HG03342 (cell line): ENCODE data around the gene CFAP46.

ENCODE experiments used
- ATAC-seq: cut with Tn5 transposase; IDR thresholded peaks from one replicate; pipeline ENCODE4 v1.9.1; 2021; ENCODE audit warnings: mild to moderate bottlenecking, moderate library complexity; ENCODE audit not compliant: unreplicated experiment

The CFAP46 gene

GRCh38 chr10:132918617-132919373, 23.6 kb downstream of the CFAP46 start:
- no peak for ATAC-seq

GRCh38 chr10:132918264-132918616, 24.1 kb downstream of the CFAP46 start:
- ATAC-seq = no peak

DNA sequence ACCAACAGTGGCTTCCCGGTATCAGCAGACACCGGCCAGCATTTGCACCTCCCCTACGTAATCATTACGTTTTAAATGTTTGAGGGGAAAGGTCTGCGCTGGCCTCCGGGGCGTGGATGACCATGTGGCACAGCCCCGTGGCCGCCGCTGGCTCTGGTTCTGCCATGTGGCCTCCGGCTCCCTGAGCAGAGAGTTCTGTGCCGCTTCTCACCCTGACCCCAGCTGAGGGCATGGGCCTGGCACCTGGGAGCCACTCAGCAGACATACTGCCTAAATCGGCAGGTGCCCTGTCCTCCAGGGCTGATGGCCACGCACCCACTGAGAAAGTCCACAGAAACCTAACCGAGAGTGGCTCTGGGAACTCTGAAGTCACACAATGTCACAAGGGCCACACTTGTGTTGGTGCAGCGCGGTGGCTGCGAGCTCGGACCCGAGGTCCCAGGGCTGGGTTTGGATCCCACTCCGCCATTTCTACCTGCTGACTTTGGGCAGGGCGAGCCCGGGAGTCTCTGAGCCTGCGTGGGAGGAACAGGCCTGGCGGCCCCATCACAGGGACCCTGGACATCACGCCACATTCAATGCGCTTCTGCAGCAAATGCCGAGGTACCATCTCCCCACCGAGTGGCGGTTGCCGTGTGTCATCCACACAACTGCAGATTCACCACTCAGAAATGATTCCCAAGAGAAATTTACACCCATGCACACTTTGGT, 25.3 kb downstream of the CFAP46 start:
- no peak for ATAC-seq

DNA sequence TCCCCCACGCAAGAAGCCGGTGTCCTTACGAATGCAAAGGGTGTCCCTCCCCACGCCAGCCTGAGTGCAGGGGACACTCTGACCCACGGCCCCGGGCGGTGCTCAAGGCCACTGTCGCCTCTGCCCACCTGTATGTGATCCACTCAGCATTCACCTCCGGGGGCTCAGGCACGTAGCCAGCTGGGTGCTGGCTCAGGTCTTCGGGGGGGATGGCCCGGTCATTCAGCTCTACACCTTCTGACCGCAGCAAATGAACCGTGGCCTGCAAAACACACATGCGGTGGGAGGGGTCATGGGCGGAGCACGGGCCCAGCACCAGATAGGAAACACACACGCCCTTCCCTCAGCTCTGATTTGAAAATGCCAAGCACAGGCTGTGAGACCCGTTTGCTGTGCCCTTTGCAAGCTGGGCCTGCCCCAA, 25.9 kb downstream of the CFAP46 start:
- no peak for ATAC-seq

GRCh38 chr10:132915411-132915810, 27.0 kb downstream of the CFAP46 start:
- ATAC-seq = no peak

- ATAC-seq = no peak
These were observed 27.6 kb downstream of the CFAP46 start for GRCh38 chr10:132914732-132915131.

DNA sequence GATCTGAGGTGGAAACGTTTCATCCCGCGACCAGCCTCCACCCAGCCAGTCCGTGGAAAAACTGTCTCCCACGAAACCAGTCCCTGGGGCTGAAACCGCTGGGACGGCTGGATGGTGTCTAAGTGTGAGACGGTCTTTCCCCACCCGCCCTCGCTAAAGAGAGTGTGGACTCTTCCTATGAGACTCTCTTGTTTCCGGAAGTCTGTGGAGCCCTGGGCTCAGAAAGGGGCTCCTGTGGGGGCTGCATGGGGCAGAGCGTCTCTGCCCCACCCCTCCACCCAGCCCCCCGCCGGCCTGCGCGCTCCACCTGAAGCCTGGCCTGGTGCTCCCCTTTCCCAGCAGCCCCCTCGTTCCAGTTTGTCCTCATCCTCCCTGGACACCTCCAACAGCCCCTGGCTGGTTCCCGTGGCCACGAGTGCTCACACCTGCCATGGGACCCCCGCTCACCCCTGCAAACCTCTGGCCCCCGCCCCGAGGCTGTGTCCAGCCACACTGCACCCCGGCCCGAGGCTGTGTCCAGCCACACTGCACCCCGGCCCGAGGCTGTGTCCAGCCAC, 28.7 kb downstream of the CFAP46 start:
- no peak for ATAC-seq

DNA sequence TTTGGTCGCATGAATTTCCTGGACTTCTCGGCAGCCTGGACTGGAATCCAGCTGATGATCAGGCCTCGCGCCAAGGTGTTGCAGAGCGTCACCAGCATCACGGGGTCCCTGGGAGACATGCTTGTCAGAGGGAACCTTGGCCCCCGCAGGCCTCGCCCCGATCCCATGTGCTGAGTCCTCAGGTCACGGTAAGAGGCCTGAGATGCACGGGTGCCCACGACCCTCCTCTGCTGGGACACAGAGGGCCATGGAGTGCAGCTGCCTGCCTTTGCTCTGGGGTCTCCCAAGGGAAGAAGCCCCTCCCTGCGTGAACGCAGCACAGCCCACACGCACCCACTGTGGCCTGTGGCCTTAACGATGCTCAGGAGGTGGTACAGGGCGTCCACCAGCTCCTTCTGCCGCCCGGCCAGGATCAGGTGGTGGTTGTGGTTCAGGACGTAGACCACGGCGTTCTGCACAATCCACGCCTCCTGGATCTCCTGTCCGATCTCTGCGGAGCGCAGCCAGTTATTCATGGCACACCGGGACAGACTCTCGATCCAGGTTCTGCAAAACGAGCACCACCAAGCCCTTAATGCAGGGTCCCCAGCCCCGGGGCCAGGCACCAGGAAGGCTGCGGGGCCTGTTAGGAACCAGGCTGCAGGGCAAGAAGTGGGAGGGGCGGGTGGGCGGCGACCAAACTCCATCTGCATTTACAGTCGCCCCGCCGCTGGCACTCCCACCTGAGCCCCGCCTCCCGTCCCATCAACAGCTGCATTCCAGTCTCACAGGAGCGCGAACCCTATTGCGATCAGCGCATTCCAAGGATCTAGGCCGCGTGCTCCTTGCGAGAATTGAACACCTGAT, 29.4 kb downstream of the CFAP46 start:
- ATAC-seq = no peak

GRCh38 chr10:132912225-132912712, 30.1 kb downstream of the CFAP46 start:
- ATAC-seq = no peak

GRCh38 chr10:132911786-132912097, 30.6 kb downstream of the CFAP46 start:
- ATAC-seq = no peak

- ATAC-seq = no peak
These were observed 31.2 kb downstream of the CFAP46 start for GRCh38 chr10:132910901-132911785.

DNA sequence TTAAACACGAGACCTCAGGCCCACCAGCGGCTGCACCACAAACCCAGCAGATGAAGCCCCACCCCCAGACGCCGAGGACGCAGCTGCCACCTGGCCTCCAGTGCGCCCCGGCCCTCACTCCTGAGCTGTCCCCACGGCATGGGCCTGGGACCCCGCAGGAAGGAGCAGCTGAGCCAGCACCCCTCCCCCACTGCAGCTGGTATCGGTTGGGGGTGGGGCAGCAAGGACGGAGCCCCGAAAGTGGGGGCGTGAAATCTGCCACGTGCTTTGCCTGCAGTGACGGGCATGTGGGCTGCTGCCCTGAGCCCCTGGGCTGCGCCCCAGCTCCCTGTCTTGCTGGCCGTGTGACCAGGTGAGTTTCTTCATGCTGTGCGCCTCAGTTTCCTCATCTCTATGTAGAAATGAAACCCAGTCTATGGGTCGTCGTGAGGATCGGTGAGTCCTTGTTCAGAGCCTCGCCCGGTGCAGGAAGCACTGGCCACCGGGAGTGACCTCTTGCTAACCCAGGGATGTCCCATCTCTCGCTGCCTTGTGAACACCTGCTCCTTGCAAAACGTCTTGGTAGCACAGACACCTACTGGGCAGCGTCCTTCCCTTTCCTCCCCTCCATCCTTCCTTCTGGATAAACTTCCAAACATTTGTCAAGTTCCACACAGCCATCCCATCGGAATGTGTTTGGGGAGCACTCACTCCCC, 32.0 kb downstream of the CFAP46 start:
- ATAC-seq = no peak

DNA sequence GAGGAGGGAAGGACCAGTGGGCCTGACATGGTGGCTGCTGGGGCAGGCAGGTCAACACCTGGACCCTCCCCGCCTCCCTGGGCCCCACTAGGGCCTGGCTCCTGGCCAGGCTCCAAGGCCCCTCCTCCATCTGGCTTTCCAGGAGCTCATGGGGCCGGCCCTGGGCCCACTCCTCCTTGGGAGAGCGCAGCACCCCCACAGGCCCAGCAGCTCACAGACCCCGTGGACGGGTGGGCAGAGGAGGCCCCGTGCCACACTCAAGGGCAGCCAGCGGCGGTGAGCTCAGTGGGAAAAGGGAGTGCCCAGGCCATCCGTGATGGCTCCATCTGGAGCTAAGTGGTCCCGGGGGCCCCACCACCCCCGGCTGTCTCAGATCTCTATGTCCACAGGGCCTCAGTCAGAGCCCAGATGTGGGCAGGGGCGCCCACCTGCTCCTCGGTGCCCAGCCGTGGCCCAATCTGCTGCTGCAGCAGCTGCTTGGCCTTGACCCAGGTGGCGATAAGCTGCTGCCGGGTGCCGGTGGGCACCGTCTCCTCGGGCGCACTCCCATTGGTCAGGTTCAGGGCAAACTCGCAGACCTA, 32.8 kb downstream of the CFAP46 start:
- no peak for ATAC-seq

GRCh38 chr10:132908621-132909295, 33.6 kb downstream of the CFAP46 start:
- no peak for ATAC-seq

DNA sequence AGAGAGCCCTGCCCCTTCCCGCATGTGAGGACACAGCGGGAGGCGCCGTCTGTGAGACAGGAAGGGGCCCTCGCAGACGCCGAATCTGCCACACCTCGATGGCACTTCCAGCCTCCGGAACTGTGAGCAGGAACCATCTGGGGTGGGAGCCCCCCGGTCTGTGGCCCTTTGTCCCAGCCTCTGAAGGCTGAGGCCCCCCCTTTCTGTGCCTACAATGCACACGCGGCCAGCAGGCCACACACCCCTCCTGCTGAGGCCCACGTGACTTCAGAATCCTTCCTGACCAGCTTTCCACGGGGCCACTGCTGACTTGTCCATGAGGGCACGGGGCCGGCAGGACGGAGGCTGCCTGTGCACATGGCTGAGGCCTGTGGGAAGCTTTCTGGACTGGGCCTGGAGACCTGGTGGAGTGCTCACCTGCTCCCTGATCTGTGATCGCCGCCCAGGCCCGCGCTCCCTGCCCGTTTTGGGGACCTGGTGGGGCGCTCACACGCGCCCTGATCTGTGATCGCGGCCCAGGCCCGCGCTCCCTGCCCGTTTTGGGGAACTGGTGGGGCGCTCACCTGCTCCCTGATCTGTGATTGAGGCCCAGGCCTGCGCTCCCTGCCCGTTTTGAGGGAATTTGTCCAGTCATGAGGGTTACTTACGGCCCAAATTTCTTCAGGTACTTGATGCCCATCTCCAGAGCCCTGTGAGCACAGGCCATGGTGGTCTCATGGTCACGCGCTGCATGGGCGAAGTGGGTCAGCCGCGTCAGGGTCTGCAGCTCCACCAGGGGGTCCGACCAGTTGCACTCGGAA, 34.3 kb downstream of the CFAP46 start:
- ATAC-seq = no peak

GRCh38 chr10:132906836-132907235, 35.5 kb downstream of the CFAP46 start:
- ATAC-seq = no peak

DNA sequence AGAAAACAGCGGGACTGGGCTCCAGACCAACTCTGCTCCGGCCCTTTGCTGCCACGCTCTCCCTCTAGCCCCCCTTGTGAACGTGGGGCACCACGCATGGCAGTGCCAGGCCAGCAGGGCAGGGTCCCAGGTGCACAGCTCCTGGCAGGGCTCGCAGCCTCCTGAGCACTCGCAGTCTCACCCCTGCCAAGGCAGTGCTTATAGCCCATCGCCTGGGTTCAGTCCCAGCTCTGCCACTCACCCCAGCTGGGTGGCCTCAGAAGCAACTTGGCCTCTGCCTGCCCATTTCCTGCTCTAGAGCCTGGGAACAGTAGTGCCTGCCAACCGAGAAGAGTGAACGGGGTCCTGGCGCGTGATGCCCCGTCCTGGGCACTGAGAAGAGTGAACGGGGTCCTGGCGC, 36.3 kb downstream of the CFAP46 start:
- ATAC-seq = no peak

DNA sequence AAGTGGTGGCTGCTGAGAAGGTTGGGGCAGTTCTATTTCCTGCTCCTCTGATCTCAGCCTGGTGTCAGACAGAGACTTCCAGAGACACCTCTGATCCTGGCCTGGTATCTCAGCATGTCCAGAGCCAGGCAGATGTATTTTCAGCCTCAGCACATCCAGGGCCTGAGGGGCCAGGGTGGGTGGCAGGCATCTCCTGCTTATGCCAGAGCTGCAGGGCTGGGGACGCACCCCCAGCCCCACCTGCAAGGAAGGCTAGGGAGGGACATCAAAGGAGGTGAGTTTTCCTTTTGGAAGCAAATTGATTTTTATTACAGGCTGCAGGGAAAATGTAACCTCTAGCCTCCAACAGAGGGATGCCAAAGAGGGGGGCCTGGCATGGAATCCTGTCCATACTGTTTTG, 36.7 kb downstream of the CFAP46 start:
- no peak for ATAC-seq
